PFSK-1 (cell line): ENCODE results near the gene RALY.

Source experiments
- FOXP2 ChIP-seq: optimal IDR thresholded peaks from 2 replicates; pipeline ENCODE3; 2011; ENCODE audit warnings: borderline replicate concordance, control low read depth, inconsistent platforms; ENCODE audit not compliant: insufficient read depth; ENCODE audit errors: extremely low read length, extremely low read depth
- POLR2AphosphoS5 ChIP-seq: IDR thresholded peaks from 2 replicates; pipeline ENCODE4 v1.6.1; 2012; ENCODE audit warnings: low read depth, mild to moderate bottlenecking, control low read depth, low read length, moderate library complexity
- REST ChIP-seq, 2 experiments: IDR thresholded peaks; 2 replicates each; pipeline versions ENCODE4 v1.6.1 to v1.8.0; 2011 to 2012; ENCODE audit warnings: low read depth in 2 of 2, low read length in 2 of 2, control low read depth in 1 of 2, inconsistent platforms in 1 of 2, mild to moderate bottlenecking in 1 of 2, moderate library complexity in 1 of 2; ENCODE audit not compliant: insufficient read depth in 1 of 2
- SIN3A ChIP-seq: IDR thresholded peaks from 2 replicates; pipeline ENCODE4 v1.6.1; 2012; ENCODE audit warnings: mild to moderate bottlenecking, low read length, moderate library complexity, borderline replicate concordance; ENCODE audit not compliant: insufficient read depth
- TAF1 ChIP-seq: IDR thresholded peaks from 2 replicates; pipeline ENCODE4 v1.6.1; 2012; ENCODE audit warnings: low read length, control low read depth, borderline replicate concordance; ENCODE audit not compliant: insufficient read depth

The RALY gene

GRCh38 chr20:34079818-34080217 is 86.1 kb downstream of the RALY start:
- TF ChIP-seq SIN3A (no peak), TAF1 (no peak), FOXP2 (no peak), POLR2AphosphoS5 (no peak), REST (IDR thresholded peaks at IDR 0.05; ENCODE audit: insufficient read depth in 1 of 2, low read depth in 2 of 2, low read length in 2 of 2) (no peak)

GRCh38 chr20:34082232-34082887 is 88.6 kb downstream of the RALY start:
- TF ChIP-seq SIN3A (no peak), REST (IDR thresholded peaks at IDR 0.05; ENCODE audit: insufficient read depth in 1 of 2, low read depth in 2 of 2, low read length in 2 of 2) (no peak), FOXP2 (no peak), POLR2AphosphoS5 (no peak), TAF1 (no peak)

- TF ChIP-seq TAF1 (no peak), POLR2AphosphoS5 (no peak), REST (IDR thresholded peaks at IDR 0.05; ENCODE audit: insufficient read depth in 1 of 2, low read depth in 2 of 2, low read length in 2 of 2) (no peak)
Measured at GRCh38 chr20:34083137-34083536, 89.4 kb downstream of the RALY start.

GRCh38 chr20:34083781-34084180 is 90.1 kb downstream of the RALY start:
- TF ChIP-seq TAF1 (no peak), POLR2AphosphoS5 (no peak), SIN3A (no peak), REST (IDR thresholded peaks at IDR 0.05; ENCODE audit: insufficient read depth in 1 of 2, low read depth in 2 of 2, low read length in 2 of 2) (no peak), FOXP2 (no peak)

- TF ChIP-seq TAF1 (no peak), POLR2AphosphoS5 (no peak), REST (IDR thresholded peaks at IDR 0.05; ENCODE audit: insufficient read depth in 1 of 2, low read depth in 2 of 2, low read length in 2 of 2) (no peak), FOXP2 (no peak), SIN3A (no peak)
Measured at GRCh38 chr20:34084227-34084923, 90.7 kb downstream of the RALY start.
